Neural cell (in vitro differentiated cells): Measurements from ENCODE around the gene HACE1.

Source experiments
- EP300 ChIP-seq: fragments of 450-650 bp; conservative IDR thresholded peaks from 2 replicates; pipeline ENCODE4 v1.6.1; 2014; ENCODE audit warnings: antibody characterized with exemption, mild to moderate bottlenecking, moderate library complexity; ENCODE audit not compliant: poor library complexity, severe bottlenecking
- POLR2AphosphoS5 ChIP-seq: IDR thresholded peaks from 2 replicates; pipeline ENCODE4 v1.6.1; 2012
- SMC3 ChIP-seq: fragments of 450-650 bp; conservative IDR thresholded peaks from 2 replicates; pipeline ENCODE4 v1.6.1; 2014; ENCODE audit warnings: antibody characterized with exemption, mild to moderate bottlenecking, moderate library complexity; ENCODE audit not compliant: poor library complexity
- TF ChIP-seq, protein P1 (sequence below): IDR thresholded peaks from 2 replicates; pipeline ENCODE4 v1.6.1; 2012; ENCODE audit warnings: borderline replicate concordance
- TF ChIP-seq, protein P2 (sequence below): fragments of 450-650 bp; IDR thresholded peaks from 2 replicates; pipeline ENCODE4 v1.5.1; 2014; ENCODE audit warnings: antibody characterized with exemption, mild to moderate bottlenecking, moderate library complexity; ENCODE audit not compliant: poor library complexity, severe bottlenecking

DNA sequence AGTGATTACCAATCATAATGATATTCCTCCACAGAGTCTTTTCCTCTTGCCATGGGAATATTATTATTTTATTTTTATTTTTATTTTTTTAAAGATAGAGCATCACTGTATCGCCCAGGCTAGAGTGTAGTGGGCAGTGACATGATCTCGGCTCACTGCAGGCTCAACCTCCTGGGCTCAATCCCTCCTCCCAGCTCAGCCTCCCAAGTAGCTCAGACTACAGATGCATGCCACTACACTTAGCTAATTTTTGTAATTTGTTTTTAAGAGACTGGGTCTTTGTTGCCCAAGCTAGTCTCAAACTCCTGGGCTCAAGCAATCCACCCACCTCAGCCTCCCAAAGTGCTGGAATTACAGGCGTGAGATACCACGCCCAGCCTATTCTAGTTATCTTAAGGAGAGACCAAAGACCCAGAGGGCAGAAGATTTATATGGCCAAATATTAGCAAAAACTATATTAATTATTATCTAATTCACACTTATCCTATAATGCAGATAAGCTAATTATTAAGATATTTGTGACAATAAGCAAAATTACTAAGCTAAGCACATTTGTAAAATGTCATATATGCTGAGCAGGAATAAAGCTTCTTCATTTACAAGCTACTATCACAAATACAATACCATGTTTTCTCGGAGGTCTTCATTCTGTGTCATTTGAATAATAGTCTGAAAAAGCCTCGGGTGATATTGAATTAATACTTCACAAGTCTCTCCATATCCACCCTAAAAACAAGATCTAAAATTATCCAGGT, 63.5 kb downstream of the HACE1 start:
- TF ChIP-seq, protein P1, sequence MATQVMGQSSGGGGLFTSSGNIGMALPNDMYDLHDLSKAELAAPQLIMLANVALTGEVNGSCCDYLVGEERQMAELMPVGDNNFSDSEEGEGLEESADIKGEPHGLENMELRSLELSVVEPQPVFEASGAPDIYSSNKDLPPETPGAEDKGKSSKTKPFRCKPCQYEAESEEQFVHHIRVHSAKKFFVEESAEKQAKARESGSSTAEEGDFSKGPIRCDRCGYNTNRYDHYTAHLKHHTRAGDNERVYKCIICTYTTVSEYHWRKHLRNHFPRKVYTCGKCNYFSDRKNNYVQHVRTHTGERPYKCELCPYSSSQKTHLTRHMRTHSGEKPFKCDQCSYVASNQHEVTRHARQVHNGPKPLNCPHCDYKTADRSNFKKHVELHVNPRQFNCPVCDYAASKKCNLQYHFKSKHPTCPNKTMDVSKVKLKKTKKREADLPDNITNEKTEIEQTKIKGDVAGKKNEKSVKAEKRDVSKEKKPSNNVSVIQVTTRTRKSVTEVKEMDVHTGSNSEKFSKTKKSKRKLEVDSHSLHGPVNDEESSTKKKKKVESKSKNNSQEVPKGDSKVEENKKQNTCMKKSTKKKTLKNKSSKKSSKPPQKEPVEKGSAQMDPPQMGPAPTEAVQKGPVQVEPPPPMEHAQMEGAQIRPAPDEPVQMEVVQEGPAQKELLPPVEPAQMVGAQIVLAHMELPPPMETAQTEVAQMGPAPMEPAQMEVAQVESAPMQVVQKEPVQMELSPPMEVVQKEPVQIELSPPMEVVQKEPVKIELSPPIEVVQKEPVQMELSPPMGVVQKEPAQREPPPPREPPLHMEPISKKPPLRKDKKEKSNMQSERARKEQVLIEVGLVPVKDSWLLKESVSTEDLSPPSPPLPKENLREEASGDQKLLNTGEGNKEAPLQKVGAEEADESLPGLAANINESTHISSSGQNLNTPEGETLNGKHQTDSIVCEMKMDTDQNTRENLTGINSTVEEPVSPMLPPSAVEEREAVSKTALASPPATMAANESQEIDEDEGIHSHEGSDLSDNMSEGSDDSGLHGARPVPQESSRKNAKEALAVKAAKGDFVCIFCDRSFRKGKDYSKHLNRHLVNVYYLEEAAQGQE: no peak
- TF ChIP-seq, protein P2, sequence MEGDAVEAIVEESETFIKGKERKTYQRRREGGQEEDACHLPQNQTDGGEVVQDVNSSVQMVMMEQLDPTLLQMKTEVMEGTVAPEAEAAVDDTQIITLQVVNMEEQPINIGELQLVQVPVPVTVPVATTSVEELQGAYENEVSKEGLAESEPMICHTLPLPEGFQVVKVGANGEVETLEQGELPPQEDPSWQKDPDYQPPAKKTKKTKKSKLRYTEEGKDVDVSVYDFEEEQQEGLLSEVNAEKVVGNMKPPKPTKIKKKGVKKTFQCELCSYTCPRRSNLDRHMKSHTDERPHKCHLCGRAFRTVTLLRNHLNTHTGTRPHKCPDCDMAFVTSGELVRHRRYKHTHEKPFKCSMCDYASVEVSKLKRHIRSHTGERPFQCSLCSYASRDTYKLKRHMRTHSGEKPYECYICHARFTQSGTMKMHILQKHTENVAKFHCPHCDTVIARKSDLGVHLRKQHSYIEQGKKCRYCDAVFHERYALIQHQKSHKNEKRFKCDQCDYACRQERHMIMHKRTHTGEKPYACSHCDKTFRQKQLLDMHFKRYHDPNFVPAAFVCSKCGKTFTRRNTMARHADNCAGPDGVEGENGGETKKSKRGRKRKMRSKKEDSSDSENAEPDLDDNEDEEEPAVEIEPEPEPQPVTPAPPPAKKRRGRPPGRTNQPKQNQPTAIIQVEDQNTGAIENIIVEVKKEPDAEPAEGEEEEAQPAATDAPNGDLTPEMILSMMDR: no peak
- no peak for TF ChIP-seq EP300
- no peak for TF ChIP-seq POLR2AphosphoS5
- TF ChIP-seq SMC3: no peak
